Sigmoid colon (tissue), 4 donors: ENCODE data around the gene SLC16A1.

Experiments
- POLR2A ChIP-seq, 2 donors: fragments of 450-650 bp; IDR thresholded peaks; one replicate each; pipeline ENCODE4 v1.6.1; 2016; ENCODE audit warnings: antibody characterized with exemption in 2 of 2, mild to moderate bottlenecking in 2 of 2, moderate library complexity in 2 of 2
- POLR2AphosphoS5 ChIP-seq, 4 donors: sonication (generic); formaldehyde crosslinking; IDR thresholded peaks; one replicate each; pipeline ENCODE4 v1.6.1; 2017; ENCODE audit warnings: antibody characterized with exemption in 4 of 4

DNA sequence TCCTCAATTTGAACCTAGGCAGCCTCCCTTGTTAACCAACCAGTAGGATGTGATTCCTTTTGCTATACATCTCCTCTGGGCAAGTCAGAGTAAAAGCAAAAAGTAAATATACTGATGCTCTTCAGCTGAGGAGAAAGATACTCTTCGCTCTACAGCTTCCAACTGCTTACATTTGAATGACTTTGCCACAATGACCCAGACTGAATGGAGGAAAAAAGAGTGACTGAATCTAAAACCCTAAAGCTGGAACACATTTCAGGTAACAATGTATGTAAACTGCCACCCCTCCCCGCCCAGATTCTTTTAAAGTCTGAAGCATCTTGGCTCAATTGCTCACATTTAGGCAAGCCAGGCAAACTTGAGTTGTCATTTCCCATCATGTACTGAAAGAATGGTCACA is 46.1 kb downstream of the SLC16A1 start:
- TF ChIP-seq POLR2AphosphoS5 (IDR thresholded peaks at IDR 0.05) = no peak
- TF ChIP-seq POLR2A (IDR thresholded peaks at IDR 0.05) = no peak
